HCT116 (cell line): ENCODE data around the gene ACCS. TPM values are rescaled to one million over a fixed set of nuclear protein-coding genes. Genes with fewer than 3 reads are reported as not detected.
A peak's percentile ranks its signal among the peaks of the same experiment; 100 is the strongest.

Experiments used
- ATAC-seq: fragments of 200-7000 bp; cut with Tn5 transposase; 2 replicates; pipeline ENCODE4 v1.9.1; 2020; ENCODE audit warnings: mild to moderate bottlenecking, moderate library complexity
- BruUV-seq: library from RNA; stranded (reverse); fragments of 400-500 nt; replicated peaks from 2 replicates; lab custom pipeline; 2021; lab: Mats Ljungman, UMichigan
- CTCF ChIA-PET: fragments of 300-600 bp; sonication (Branson Sonifier 250); formaldehyde crosslinking; loops from one replicate; lab custom pipeline; 2021; ENCODE audit warnings: antibody characterized with exemption; lab: Charles Lee
- POLR2A ChIA-PET: fragments of 300-600, 350-600 bp; sonication (Branson Sonifier 250); formaldehyde crosslinking; loops from one replicate; lab custom pipeline; 2021; ENCODE audit warnings: antibody characterized with exemption; lab: Charles Lee
- RAD21 ChIA-PET, 2 experiments: fragments of 300-600 bp; sonication (Branson Sonifier 250); formaldehyde crosslinking; loops; one replicate each; lab custom pipeline; 2023; ENCODE audit warnings: low total read pairs in 2 of 2; ENCODE audit not compliant: uncharacterized antibody in 2 of 2, unreplicated experiment in 2 of 2, low non-redundant PET in 1 of 2; lab: Charles Lee
- DNase-seq: peaks from one replicate; pipeline ENCODE4 v3.0.0-alpha.2; 2010; ENCODE audit warnings: low read depth, low spot score
- H2AFZ ChIP-seq: fragments of 200-600 bp; shearing (Covaris generic), sonication (generic); 2 replicates; pipeline ENCODE4 v1.6.1; 2017; ENCODE audit warnings: low read depth, mixed run types, mixed read lengths, antibody characterized with exemption, low read length; ENCODE audit not compliant: poor library complexity, severe bottlenecking
- H3K27ac ChIP-seq: 2 replicates; pipeline ENCODE4 v1.5.1; 2012; ENCODE audit warnings: low read depth, low read length
- H3K27me3 ChIP-seq: fragments of 200-600 bp; sonication (generic); 2 replicates; pipeline ENCODE4 v1.6.1; 2016; ENCODE audit warnings: mixed run types, low read length, mixed read lengths; ENCODE audit not compliant: insufficient read depth
- H3K36me3 ChIP-seq, 2 experiments: fragments of 200-500 bp in 1 of 2; fragments of 200-600 bp in 1 of 2; sonication (Bioruptor generic) in 1 of 2; sonication (generic) in 1 of 2; 2 replicates each; pipeline versions ENCODE4 v1.5.1 to v1.6.1; 2014 to 2016; ENCODE audit warnings: low read length in 2 of 2, inconsistent platforms in 1 of 2, mixed read lengths in 1 of 2, mixed run types in 1 of 2; ENCODE audit not compliant: insufficient read depth in 2 of 2, control insufficient read depth in 1 of 2
- H3K4me1 ChIP-seq, 2 experiments: fragments of 200-600 bp in 1 of 2; sonication (generic) in 1 of 2; 2 replicates each; pipeline versions ENCODE4 v1.5.1 to v1.6.1; 2012 to 2017; ENCODE audit warnings: low read length in 2 of 2, inconsistent platforms in 1 of 2, mild to moderate bottlenecking in 1 of 2, mixed read lengths in 1 of 2, mixed run types in 1 of 2, moderate library complexity in 1 of 2; ENCODE audit not compliant: insufficient read depth in 2 of 2, control insufficient read depth in 1 of 2
- H3K4me2 ChIP-seq: fragments of 200-600 bp; sonication (generic); 2 replicates; pipeline ENCODE4 v1.6.1; 2017; ENCODE audit warnings: mixed run types, low read length, mixed read lengths
- H3K4me3 ChIP-seq, 2 experiments: fragments of 200-600 bp in 1 of 2; sonication (generic) in 1 of 2; replicated peaks in 1 of 2; 2 replicates each; pipeline ENCODE4 v1.5.1; 2011 to 2016; ENCODE audit warnings: low read length in 2 of 2, control low read depth in 1 of 2, low read depth in 1 of 2, mild to moderate bottlenecking in 1 of 2, mixed read lengths in 1 of 2, mixed run types in 1 of 2
- H3K79me2 ChIP-seq: fragments of 200-600 bp; sonication (generic); 2 replicates; pipeline ENCODE4 v1.6.1; 2017; ENCODE audit warnings: mild to moderate bottlenecking, mixed run types, low read length, moderate library complexity, mixed read lengths; ENCODE audit not compliant: insufficient read depth
- H3K9ac ChIP-seq: fragments of 200-600 bp; sonication (generic); 2 replicates; pipeline ENCODE4 v1.6.1; 2016; ENCODE audit warnings: low read length, mixed read lengths
- H3K9me2 ChIP-seq: fragments of 200-600 bp; sonication (generic), shearing (Covaris generic); 2 replicates; pipeline ENCODE4 v1.6.1; 2017; ENCODE audit warnings: mixed run types, mild to moderate bottlenecking, moderate library complexity; ENCODE audit not compliant: insufficient read depth
- H3K9me3 ChIP-seq, 2 experiments: fragments of 200-500 bp in 1 of 2; fragments of 200-600 bp in 1 of 2; sonication (Bioruptor generic) in 1 of 2; sonication (generic) in 1 of 2; 2 replicates each; pipeline ENCODE4 v1.6.1; 2014 to 2017; ENCODE audit warnings: low read length in 2 of 2, mixed read lengths in 2 of 2, inconsistent platforms in 1 of 2, low read depth in 1 of 2, mild to moderate bottlenecking in 1 of 2, mixed run types in 1 of 2, moderate library complexity in 1 of 2; ENCODE audit not compliant: control insufficient read depth in 1 of 2, insufficient read depth in 1 of 2
- H4K20me1 ChIP-seq: fragments of 200-600 bp; sonication (generic), shearing (Covaris generic); 2 replicates; pipeline ENCODE4 v1.6.1; 2017; ENCODE audit warnings: mixed run types, mild to moderate bottlenecking, moderate library complexity; ENCODE audit not compliant: insufficient read depth
- ATF3 ChIP-seq: IDR thresholded peaks from 2 replicates; pipeline ENCODE4 v1.6.1; 2012
- CTCF ChIP-seq, 3 experiments: fragments of 200-600 bp in 1 of 3; sonication (generic) in 1 of 3; IDR thresholded peaks in 2 of 3; conservative IDR thresholded peaks in 1 of 3; 2 replicates each; pipeline ENCODE4 v1.5.1; 2012 to 2017; ENCODE audit warnings: low read depth in 2 of 3, low read length in 2 of 3, antibody characterized with exemption in 1 of 3, borderline replicate concordance in 1 of 3, control low read depth in 1 of 3, mild to moderate bottlenecking in 1 of 3, mixed read lengths in 1 of 3, mixed run types in 1 of 3, moderate library complexity in 1 of 3; ENCODE audit not compliant: insufficient read depth in 1 of 3
- EZH2phosphoT487 ChIP-seq: fragments of 200-600 bp; IDR thresholded peaks from 2 replicates; pipeline ENCODE4 v1.6.1; 2018; ENCODE audit warnings: antibody characterized with exemption, borderline replicate concordance
- FOSL1 ChIP-seq: IDR thresholded peaks from 2 replicates; pipeline ENCODE4 v1.6.1; 2012; ENCODE audit warnings: low read depth
- JUND ChIP-seq: IDR thresholded peaks from 2 replicates; pipeline ENCODE4 v1.6.1; 2012
- REST ChIP-seq: IDR thresholded peaks from 2 replicates; pipeline ENCODE4 v1.6.1; 2012; ENCODE audit warnings: low read depth
- SIN3A ChIP-seq: IDR thresholded peaks from 2 replicates; pipeline ENCODE4 v1.6.1; 2012; ENCODE audit warnings: low read depth
- ZBTB33 ChIP-seq: IDR thresholded peaks from 2 replicates; pipeline ENCODE4 v1.6.1; 2011; ENCODE audit warnings: mild to moderate bottlenecking, low read length, moderate library complexity; ENCODE audit not compliant: insufficient replicate concordance; ENCODE audit errors: extremely low read depth
- ZNF274 ChIP-seq: fragments of 200-500 bp; sonication (Bioruptor generic); IDR thresholded peaks from 2 replicates; pipeline ENCODE4 v1.6.1; 2014; ENCODE audit warnings: mild to moderate bottlenecking, low read depth, low read length, inconsistent platforms
- intact Hi-C: fragments of 100-400 bp; cut with micrococcal nuclease; formaldehyde crosslinking; loops from 2 replicates; pipeline ENCODE4 v1.10.0; 2022
- total RNA-seq: library from RNA; stranded (reverse); gene quantifications from one replicate; pipeline ENCODE4 v1.2.1, GENCODE V29; 2021; ENCODE audit not compliant: unreplicated experiment

ACCS gene
- total RNA-seq, 1 experiment from 2014 or later = 13.2 TPM

GRCh38 chr11:44066732-44067141 lies 667 bp downstream of the ACCS start:
- Histone ChIP-seq H3K36me3 (no peaks in the 10 kb centered on the region), H3K9me2 (no peaks in the 10 kb centered on the region), H3K4me1 (peaks cover 11 to 19% of the 10 kb centered on the region in 2 experiments), H3K27ac (peak overlapping the region; percentile 78), H3K9me3 (no peaks in the 10 kb centered on the region), H3K27me3 (no peaks in the 10 kb centered on the region), H3K79me2 (no peaks in the 10 kb centered on the region), H3K9ac (peak overlapping the region; percentile 81), H2AFZ (peak overlapping the region; percentile 42), H4K20me1 (no peaks in the 10 kb centered on the region), H3K4me3 (peak overlapping the region; percentile 60 to 72), H3K4me2 (peak overlapping the region; percentile 91)
- POLR2A ChIA-PET = interaction anchor here (0.7 to 1.4 kb wide), 3 partner anchors 26 to 221 kb away, joined by 3 read pairs; partner anchors contain the start of gene EXT2
- ATAC-seq = peak; percentile 4; the same call in 1 of the 2 replicates
- peak; percentile 31 for DNase-seq
- TF ChIP-seq ZBTB33 = no peak
- peak; percentile 73 for TF ChIP-seq FOSL1
- TF ChIP-seq EZH2phosphoT487 = no peak
- TF ChIP-seq SIN3A = no peak
- TF ChIP-seq CTCF (IDR thresholded peaks at IDR 0.05 in 2 of 3, conservative IDR thresholded peaks at IDR 0.05 in 1 of 3; ENCODE audit: borderline replicate concordance in 1 of 3, insufficient read depth in 1 of 3, low read depth in 2 of 3, low read length in 2 of 3) = no peak
- TF ChIP-seq REST = no peak
- TF ChIP-seq JUND = peak; percentile 60
- no peak for TF ChIP-seq ZNF274
- TF ChIP-seq ATF3 = no peak
- RAD21 ChIA-PET = no interaction called here
- CTCF ChIA-PET = interaction anchor here (1.1 to 1.5 kb wide), 3 partner anchors 11 to 177 kb away, joined by 3 to 5 read pairs (median 3); no protein-coding TSS in a partner anchor
- BruUV-seq = TSS peak; percentile 58
- intact Hi-C loops = no loop called here
